G401 (cell line): Measurements from ENCODE around the gene CFHR1. TPM values are rescaled to one million over a fixed set of nuclear protein-coding genes. Genes with fewer than 3 reads are reported as not detected.
"Not testable (repeated sequence)": the region's sequence is repeated elsewhere in the genome, so short reads cannot be mapped to it uniquely, and the experiment has no call there.

Experiments
- DNase-seq: peaks from one replicate; pipeline ENCODE4 v3.0.0-alpha.2; 2015; ENCODE audit warnings: low spot score
- in situ Hi-C: cut with HindIII; loops from 2 replicates; pipeline ENCODE4 v1.10.0; 2016; ENCODE audit warnings: low sequenced_read_pairs, mixed read lengths
- total RNA-seq: library from RNA; depleted of rRNA; stranded (reverse); fragments of >200 nt; shearing (Covaris generic); gene quantifications from 2 replicates; pipeline ENCODE4 v1.2.3, GENCODE V29; 2014; rRNA removed

Gene CFHR1
- not detected in 2 replicates for total RNA-seq

DNA sequence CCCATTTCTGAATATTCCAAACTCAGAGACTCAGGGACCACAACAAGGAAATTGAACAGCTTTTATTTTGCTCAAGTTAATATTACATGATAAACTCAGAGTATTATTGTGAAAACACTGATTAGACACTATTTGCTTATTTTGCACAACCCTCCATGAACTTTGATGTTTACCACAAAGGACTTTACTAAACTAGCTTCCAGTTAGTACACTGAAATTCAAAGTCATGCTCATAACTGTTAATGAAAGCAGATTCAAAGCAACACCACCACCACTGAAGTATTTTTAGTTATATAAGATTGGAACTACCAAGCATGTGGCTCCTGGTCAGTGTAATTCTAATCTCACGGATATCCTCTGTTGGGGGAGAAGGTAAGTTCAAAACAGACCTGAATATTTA is at the start of gene CFHR1:
TSS of gene CFHR1 (plus strand) at position 201 of the 400 bp plus-strand sequence. CDS start at position 315, 114 bp downstream.
- in situ Hi-C loops, DNase-seq: not testable (repeated sequence)

DNA sequence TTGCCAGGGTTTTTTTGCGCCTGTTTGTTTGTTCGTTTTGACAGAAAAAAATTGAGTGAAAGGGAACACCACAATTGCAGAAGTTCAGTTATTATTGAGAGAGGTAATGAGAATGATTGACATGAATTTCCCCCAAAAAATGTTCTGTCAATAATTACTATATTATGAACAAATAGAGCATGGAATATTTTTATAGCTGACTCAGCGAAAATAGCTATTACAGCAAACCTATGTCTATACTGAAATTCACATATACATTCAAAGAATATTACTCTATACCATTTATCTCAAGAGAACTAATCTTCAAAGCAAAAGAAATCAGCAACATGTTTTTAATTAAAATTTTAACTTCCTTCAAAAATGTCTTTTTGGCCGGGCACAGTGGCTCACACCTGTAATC is 49.7 kb upstream of the CFHR1 start:
- in situ Hi-C loops, DNase-seq: not testable (repeated sequence)

DNA sequence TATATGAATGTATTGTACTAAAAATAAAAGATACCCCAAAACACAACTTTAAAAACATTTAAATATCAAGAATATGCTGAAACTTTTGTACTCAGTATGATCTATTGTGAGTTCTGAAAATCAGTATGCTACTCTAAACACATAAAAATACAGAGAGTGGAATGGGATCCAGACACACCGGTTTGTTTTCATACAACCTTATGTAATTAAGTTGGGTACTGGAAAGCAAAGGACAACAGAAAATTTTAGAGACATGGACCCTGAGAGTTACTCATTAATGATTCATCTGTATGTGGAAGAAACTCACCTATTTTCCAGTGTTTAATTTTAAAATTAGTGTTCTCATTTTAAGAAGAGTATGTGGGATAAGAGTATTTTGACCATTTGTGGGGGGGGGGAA is 45.8 kb upstream of the CFHR1 start:
- no peak for DNase-seq
- in situ Hi-C loops, result no loop called here

DNA sequence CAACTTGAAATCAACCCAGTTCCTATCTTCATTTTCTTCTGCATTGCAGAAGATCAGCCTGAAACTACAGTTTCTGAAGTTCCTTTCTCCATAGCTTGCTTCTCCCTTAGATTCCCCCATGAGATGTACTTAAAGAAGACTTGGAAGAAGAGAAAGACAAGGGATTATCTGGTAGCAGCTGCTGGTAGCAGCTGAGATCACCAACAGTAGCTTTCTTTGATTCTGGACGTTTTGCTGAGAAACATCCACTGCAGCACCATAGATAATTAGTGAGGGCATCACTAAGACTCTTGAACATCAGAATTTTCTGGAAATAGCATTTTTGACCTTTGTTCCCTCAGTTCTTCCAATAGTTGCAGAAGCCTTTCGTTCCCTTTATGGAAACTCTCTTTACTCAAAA is 45.4 kb upstream of the CFHR1 start:
- in situ Hi-C loops, result no loop called here
- DNase-seq, result no peak

DNA sequence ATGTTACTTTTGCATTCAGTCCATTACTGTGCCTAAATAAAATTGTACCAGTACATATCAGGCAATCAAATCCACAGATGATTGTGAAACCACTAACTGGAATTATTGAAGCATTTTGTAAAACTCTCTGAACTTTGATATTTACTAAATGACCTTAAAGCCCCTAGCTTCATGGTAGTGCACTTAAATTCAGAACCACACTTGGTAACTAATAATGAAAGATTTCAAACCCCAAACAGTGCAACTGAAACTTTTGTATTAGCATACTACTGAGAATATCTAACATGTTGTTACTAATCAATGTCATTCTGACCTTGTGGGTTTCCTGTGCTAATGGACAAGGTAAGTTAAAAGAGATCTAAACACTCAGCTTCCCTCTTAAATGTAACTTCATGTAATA is 44.9 kb upstream of the CFHR1 start, which contains the start of gene CFHR3:
TSS of gene CFHR3 (plus strand) at position 238 of the 400 bp plus-strand sequence. CDS start at position 285, 47 bp downstream.
- in situ Hi-C loops, result no loop called here
- no peak for DNase-seq

DNA sequence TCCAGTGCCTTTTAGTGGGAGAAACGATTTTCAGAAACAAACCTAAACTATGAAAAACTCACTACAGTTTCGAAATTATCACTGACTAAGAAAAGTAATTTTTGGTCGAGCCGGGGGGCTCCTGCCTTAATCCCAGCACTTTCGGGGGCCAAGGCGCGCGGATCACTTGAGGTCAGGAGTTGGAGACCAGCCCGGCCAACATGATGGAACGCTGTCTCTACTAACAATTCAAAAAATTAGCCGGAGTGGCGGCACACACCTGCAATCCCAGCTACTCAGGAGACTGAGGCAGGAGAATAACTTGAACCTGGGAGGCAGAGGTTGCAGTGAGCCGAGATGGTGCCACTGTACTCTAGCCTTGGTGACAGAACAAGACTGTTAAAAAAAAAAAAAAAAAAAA is 41.9 kb upstream of the CFHR1 start:
- in situ Hi-C loops, result no loop called here
- no peak for DNase-seq

DNA sequence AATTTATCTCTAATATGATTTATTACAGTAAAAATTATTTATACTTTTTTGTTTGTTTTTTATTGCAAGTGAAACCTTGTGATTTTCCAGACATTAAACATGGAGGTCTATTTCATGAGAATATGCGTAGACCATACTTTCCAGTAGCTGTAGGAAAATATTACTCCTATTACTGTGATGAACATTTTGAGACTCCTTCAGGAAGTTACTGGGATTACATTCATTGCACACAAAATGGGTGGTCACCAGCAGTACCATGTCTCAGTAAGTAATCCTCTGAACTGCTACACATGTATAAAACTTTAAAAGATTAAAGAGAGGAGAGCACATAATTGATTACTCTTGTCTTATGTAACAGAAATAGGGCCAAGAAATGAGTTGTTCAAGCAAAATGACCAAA is 40.4 kb upstream of the CFHR1 start:
- in situ Hi-C loops, result no loop called here
- no peak for DNase-seq

DNA sequence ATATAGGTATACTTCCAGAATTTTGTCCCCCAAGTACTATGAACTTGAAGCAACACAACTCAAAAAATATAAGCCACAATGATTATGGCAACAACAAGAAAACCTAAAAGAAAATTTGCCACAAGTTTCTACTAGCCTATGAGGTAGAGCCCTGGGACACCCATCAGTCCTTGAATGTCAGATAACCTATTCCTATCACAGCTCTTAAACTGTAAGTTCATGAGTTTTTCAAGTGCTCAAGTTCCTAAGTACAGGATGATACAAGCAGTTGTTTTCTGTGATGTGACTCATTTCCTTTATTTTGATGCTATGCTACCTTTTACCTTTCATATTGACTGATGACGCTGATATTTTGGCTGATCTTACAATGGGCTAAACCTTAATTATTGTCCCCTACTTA is 28.3 kb upstream of the CFHR1 start:
- in situ Hi-C loops, DNase-seq: not testable (repeated sequence)

DNA sequence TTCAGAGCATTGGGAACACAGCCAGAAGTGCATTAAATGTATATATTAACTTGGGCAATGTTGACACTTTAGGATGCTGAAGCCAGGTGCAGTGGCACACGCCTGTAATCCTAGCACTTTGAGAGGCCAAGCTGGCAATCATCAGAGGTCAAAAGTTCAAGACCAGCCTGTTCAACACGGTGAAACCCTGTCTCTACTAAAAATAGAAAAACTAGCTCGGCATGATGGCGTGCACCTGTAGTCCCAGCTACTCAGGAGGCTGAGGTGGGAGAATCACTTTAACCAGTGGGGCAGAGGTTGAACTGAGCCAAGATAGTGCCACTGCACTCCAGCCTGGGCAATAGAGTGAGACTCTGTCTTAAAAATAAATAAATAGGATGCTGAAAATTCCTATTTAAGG is 25.4 kb upstream of the CFHR1 start:
- DNase-seq, in situ Hi-C loops: not testable (repeated sequence)

DNA sequence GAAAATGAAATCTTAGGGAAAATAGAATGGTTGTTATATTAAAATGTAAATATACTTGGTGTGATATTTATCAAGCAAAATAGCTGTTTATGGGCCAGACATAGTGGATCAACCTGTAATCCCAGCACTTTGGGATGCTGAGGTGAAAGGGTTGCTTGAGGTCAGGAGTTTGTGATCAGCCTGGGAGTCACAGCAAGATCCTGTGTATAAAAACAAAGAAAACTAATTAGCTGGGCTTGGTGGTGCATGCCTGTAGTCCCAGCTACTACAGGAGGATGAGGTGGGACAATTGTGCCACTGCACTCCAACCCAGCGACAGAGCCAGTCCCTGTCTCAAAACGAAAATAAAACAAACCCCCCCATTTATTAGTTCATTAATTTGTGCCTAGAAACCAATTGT is 21.6 kb upstream of the CFHR1 start:
- in situ Hi-C loops, result no loop called here

DNA sequence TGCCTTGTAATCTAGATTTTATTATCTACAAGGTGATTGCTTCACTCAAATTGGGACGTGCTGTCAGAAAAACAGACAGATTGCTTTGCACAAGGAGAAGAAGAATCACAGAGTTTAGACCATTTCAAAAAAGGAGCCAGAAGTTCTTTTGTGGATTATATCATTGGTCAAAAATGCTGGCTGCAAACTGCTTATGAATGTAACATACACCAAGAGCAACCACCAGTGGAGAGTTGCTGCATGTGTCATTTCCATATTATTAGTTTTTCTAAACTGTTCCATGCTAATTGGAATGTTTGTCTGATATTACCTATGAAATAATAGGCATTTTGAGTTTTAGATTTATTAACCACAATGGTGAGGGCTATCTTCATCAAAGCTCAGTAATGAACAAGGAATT is 17.6 kb upstream of the CFHR1 start:
- in situ Hi-C loops, DNase-seq: not testable (repeated sequence)

More for the DNA sequence above, 21.6 kb upstream of the CFHR1 start:
- no peak for DNase-seq

DNA sequence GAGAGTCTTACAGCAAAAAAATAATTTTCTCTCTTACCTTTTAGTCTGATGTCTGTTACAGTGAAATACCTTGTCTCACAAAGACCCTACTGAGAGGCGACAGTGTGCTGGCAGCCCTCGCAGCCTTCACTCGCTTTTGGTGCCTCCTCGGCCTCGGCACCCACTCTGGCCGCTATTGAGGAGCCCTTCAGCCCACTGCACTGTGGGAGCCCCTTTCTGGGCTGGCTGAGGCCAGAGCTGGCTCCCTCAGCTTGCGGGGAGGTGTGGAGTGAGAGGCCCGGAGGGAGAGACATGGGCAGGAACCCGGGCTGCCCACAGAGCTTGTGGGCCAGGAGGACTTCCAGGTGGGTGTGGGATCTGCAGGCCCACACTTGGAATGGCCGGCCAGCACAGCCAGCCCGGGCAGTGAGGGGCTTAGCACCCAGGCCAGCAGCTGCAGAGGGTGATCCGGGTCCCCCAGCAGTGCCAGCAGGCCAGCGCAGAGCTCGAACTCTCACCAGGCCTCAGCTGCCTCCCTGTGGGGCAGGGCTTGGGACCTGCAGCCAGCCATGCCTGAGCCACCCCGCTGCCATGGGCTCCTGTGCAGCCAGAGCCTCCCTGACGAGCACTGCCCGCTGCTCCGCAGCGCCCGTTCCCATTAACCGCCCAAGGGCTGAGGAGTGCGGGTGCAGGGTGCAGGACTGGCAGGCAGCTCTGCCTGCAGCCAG is 10.8 kb upstream of the CFHR1 start:
- in situ Hi-C loops, result no loop called here

DNA sequence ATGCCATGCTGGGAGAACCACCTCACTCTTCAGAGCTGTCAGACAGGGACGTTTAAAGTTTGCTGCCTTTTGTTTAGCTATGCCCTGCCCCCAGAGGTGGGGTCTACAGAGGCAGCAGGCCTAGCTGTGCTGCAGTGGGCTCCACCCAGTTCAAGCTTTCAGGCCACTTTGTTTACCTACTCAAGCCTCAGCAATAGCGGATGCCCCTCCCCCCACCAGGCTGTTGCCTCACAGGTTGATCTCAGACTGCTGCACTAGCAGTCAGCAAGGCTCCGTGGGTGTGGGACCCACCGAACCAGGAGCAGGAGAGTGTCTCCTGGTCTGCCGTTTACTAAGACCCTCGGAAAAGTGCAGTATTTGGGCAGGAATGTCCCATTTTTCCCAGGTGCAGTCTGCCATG is 2.1 kb upstream of the CFHR1 start:
- DNase-seq, in situ Hi-C loops: not testable (repeated sequence)

More for the DNA sequence above, 10.8 kb upstream of the CFHR1 start:
- no peak for DNase-seq

DNA sequence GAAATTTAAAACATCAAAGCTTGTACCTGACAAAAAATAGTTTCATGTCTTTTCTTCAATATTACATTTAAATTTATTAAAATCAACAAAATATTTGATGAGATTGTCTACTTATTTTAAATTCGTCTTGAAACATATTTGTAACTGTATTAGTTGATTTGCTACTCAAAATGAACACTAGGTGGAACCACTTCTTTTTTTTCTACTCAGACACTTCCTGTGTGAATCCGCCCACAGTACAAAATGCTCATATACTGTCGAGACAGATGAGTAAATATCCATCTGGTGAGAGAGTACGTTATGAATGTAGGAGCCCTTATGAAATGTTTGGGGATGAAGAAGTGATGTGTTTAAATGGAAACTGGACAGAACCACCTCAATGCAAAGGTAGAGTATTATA is 8.3 kb downstream of the CFHR1 start:
- in situ Hi-C loops, result not testable (repeated sequence)
- DNase-seq, result peak; percentile 2

DNA sequence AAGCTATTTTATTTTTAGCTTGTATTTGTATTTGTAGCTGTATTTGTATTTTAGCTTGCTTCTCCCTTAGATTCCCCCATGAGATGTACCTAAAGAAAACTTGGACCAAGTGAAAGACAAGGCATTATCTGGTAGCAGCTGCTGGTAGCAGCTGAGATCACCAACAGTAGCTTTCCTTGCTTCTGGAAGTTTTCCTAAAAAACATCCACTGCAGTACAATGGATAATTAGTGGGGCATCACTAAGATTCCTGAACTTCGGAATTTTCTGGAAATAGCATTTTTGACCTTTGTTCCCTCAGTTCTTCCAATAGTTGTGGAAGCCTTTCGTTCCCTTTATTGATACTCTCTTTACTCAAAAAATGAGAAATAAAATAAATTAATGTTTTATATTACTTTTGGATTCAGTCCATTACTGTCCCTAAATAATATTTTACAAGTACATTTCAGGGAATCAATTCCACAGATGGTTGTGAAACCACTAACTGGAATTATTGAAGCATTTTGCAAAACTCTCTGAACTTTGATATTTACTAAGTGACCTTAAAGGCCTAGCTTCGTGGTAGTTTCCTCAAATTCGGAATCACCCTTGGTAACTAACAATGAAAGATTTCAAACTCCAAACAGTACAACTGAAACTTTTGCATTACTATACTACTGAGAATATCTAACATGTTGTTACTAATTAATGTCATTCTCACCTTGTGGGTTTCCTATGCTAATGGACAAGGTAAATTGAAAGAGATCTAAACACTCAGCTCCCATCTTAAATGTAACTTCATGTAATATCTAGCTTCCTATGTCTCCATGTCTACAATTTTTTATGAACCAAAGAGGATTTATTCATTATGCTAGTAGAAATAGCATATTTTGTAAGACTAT is 30.3 kb downstream of the CFHR1 start:
- DNase-seq, in situ Hi-C loops: not testable (repeated sequence)

DNA sequence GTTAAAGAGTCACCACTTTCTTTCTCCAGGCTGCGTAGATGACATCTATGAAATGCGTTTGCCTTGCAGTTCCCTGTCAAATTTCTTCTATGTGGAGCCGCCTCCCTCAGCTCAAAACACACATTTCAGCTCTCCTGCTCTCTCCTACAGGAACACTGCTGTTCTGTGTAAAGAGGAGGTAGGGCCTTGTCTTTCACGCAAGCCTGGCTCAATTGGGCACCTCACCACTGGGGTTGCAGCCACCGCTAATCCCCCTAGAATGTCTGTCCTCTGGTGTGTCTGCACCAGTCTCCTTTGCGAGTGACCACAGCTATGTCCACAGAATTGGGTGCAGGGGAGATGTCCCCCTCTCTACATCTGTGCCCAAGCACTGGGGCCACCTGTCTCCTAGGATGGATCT is 36.5 kb downstream of the CFHR1 start:
- in situ Hi-C loops, result no loop called here
- no peak for DNase-seq

DNA sequence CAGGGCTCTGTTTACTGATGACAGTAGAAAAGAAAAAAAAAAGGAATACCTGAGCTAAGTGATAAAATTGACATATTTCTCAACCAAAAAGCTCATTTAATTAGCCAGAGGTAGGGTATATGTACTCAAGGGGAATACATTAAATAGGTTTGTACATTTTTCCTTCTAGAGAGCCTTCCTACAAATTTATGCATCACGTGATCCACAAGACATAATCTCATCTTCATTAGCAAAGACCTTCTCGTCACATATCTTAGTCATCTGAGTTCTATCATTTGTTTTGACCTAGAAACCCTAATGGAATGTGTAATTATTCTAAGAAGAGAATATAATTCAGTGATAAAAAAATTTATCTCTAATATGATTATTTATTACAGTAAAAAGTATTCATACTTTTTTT is 37.7 kb downstream of the CFHR1 start:
- in situ Hi-C loops, result no loop called here
- DNase-seq, result no peak

DNA sequence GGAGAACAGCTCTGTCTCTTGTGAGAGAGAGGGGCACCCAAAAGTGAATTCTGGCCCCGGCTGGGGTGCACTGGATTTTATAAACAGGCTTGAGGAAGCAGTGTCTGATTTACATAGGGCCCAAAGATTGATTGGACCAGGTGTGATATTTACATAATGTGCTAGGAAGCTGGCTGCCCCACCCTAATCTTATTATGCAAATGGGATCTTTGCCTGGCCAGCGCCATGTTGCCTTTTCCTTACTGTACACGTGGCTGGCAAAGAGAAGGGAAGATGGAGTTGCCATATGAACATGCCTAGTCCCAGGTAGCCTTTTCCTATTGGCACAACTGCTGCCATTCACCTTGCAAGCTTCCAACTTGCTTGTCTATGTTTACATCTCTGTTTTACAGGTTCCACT is 39.3 kb downstream of the CFHR1 start:
- in situ Hi-C loops, result no loop called here
- DNase-seq, result no peak

DNA sequence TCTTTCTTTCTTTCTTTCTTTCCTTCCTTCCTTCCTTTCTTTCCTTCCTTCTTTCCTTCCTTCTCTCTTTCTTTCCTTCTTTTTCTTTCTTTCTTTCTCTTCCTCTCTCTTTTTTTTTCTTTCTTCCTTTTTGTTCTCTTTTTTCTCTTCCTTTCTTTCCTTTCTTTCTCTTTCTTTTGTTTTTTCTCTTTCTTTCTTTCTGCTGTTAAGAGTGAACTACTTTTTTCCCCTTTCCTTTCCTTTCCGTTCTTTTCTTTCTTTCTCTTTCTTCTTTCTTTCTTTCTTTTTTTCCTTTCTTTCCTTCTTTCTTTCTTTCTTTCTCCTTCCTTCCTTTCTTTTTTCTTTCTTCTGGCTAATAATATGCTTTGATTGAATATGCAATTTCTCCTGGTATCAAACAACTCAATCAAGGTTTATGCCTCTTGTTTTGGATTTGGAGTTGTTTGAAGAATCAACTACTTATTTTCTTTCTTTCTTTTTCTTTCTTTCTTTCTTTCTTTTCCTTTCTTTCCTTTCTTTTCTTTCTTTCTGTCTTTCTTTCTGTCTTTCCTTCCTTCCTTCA is 40.9 kb downstream of the CFHR1 start:
- in situ Hi-C loops, result no loop called here
- DNase-seq, result no peak

DNA sequence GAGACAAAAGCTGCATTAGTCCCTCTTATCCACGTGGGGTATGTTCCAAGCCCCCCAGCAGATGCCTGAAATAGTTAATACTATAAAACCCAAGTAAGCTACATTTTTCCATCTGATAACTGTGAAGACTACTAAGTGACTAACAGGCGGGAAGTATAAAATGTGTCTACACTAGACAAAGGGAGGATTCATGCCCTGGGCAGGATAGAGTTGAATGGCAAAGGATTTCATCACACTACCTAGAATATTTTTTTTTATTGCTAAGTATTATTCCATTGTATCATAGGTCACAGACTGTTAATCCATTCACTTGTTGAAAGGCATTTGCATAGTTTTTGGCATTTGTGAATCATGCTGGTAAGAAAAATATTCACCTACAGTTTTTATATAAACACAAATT is 41.9 kb downstream of the CFHR1 start:
- DNase-seq, result no peak
- in situ Hi-C loops, result no loop called here
